GM21528 (cell line): ENCODE data around the gene YPEL5.
"Not testable (repeated sequence)": the region's sequence is repeated elsewhere in the genome, so short reads cannot be mapped to it uniquely, and the experiment has no call there.

Experiments
- ATAC-seq: cut with Tn5 transposase; IDR thresholded peaks from one replicate; pipeline ENCODE4 v1.9.1; 2021; ENCODE audit warnings: mild to moderate bottlenecking, moderate library complexity; ENCODE audit not compliant: unreplicated experiment, low FRiP score

YPEL5 gene

GRCh38 chr2:30146337-30147195 lies at the start of gene YPEL5:
Gene YPEL5, plus strand, starts transcription at chr2:30147007. Its CDS starts 9,645 bp downstream, at chr2:30156652.
- ATAC-seq: peak; percentile 94

GRCh38 chr2:30098266-30099005 lies 48.4 kb upstream of the YPEL5 start:
- no peak for ATAC-seq

GRCh38 chr2:30099366-30099765 lies 47.4 kb upstream of the YPEL5 start:
- not testable (repeated sequence) for ATAC-seq

GRCh38 chr2:30100691-30101090 lies 46.1 kb upstream of the YPEL5 start:
- not testable (repeated sequence) for ATAC-seq

GRCh38 chr2:30104307-30104706 lies 42.5 kb upstream of the YPEL5 start:
- ATAC-seq: no peak

- no peak for ATAC-seq
Observed at GRCh38 chr2:30105556-30105955, 41.3 kb upstream of the YPEL5 start.

- ATAC-seq: no peak
Observed at GRCh38 chr2:30106543-30106942, 40.3 kb upstream of the YPEL5 start.

- ATAC-seq: no peak
Observed at GRCh38 chr2:30108192-30108591, 38.6 kb upstream of the YPEL5 start.

GRCh38 chr2:30108851-30109250 lies 38.0 kb upstream of the YPEL5 start:
- no peak for ATAC-seq

- no peak for ATAC-seq
Observed at GRCh38 chr2:30109856-30110255, 37.0 kb upstream of the YPEL5 start.

- ATAC-seq: no peak
Observed at GRCh38 chr2:30110773-30111172, 36.0 kb upstream of the YPEL5 start.

- not testable (repeated sequence) for ATAC-seq
Observed at GRCh38 chr2:30111186-30111585, 35.6 kb upstream of the YPEL5 start.

- ATAC-seq: no peak
Observed at GRCh38 chr2:30112561-30112960, 34.2 kb upstream of the YPEL5 start.

- ATAC-seq: no peak
Observed at GRCh38 chr2:30113617-30114293, 33.1 kb upstream of the YPEL5 start.

GRCh38 chr2:30115141-30115980 lies 31.4 kb upstream of the YPEL5 start:
- no peak for ATAC-seq

- ATAC-seq: no peak
Observed at GRCh38 chr2:30115981-30116285, 30.9 kb upstream of the YPEL5 start.

GRCh38 chr2:30122362-30122761 lies 24.4 kb upstream of the YPEL5 start:
- ATAC-seq: no peak

GRCh38 chr2:30127016-30127893 lies 19.6 kb upstream of the YPEL5 start:
- ATAC-seq: no peak

- no peak for ATAC-seq
Observed at GRCh38 chr2:30134582-30134981, 12.2 kb upstream of the YPEL5 start.
